GM20431 (cell line): ENCODE data around the gene TRMT1.

Experiments used
- in situ Hi-C: fragments of 300-500 bp; cut with MseI, MboI; formaldehyde crosslinking; loops from one replicate; pipeline ENCODE4 v1.15.0; 2020; ENCODE audit warnings: low sequenced_read_pairs; ENCODE audit not compliant: unreplicated experiment

Gene TRMT1

DNA sequence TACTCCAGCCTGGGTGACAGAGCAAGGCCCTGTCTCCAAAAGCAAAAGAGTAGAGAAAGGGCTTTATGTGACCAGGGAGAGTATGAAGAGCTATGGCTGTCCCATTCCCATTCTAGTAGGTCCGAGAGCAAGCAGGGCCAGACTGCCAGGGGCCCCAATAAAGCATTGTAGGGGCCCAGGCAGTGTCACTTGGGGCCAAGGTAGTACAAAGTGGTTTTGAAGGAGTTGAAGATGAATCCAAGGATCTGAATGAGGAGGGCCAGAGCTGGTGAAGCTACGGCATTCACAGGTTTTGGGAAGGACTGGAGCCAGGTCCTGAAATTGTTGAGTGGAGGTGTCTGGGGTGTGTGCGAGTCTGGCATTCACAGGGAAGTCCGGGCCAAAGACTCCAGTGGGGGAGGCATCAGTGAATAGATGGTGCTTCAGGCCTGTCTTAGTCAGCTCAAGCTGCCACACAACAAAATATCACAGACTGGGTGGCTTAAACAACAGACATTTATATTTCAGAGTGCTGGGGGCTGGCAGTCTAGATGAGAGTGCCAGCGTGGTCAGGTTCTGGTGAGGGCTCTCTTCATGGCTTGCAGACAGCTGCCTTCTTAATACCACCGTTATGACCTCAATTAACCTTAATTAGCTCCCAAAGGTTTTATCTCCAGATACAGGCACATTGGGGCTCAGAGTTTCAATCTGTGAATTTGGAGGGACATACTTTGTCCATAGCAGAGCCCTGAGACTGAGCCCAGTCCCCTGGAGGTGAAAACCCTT lies 11.5 kb upstream of the TRMT1 start:
- in situ Hi-C loops, result no loop called here

DNA sequence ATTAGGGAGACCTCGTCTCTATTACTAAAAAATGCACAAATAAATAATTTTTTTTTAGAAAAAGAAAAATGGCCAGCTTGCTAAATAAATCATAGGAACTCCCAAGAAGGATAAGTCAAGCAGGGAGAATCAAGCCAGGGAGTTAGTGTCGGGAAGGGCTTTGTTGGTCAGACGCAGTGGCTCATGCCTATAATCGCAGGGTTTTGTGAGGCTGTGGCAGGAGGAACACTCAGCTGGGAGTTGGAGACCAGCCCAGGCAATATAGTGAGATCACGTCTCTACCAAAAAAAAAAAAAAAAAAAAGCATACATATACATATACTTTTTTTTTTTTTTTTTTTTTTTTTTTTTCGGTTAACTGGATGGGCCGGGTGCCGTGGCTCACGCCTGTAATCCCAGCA lies 10.5 kb upstream of the TRMT1 start:
- in situ Hi-C loops, result no loop called here

DNA sequence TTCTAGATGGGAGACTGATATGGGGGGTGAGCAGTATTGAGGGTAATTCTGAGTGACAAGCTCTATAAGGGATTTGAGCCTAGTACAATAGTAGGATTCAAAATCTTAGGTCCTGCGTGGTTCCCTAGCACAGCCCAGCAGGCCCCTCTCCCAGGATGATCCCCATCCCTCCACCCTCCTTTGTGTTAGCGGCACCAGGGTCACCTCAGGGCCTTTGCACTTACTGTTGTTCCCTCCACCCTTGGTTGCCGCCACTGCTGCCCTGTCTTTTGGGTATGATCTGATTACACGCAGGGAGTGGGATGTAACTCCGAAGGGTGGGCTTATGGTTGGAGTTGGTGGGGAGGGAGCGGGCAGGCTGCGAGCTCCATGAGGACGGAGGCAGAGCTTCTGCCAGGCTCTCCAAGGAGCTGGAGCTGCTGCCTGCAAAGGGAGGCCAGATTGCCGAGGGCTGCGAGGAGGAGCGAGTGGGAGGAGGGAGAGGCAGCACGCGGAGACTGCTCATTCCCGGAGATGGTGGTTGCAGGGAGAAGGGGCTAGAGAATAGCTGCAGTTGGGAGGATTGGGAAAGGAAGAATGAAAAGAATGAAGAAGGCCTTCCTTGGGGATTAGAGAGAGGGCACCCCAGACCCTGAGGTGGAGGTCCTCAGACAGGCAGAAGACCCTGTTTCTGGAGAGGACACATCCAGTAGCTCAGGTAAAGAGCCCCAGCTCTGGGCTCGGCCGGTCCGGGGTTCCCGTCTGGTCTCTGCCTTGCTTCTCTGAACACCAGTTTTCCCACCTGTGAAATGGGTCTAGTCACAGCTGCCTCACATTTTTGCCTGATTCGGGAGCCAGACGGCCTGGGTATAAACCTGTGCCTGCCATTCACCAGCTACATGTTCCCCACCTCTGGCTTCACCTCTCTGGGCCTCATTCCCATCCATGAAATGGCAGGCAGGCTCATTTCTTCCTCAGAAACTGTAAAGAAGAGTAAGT lies 6.7 kb upstream of the TRMT1 start:
- in situ Hi-C loops, result no loop called here

DNA sequence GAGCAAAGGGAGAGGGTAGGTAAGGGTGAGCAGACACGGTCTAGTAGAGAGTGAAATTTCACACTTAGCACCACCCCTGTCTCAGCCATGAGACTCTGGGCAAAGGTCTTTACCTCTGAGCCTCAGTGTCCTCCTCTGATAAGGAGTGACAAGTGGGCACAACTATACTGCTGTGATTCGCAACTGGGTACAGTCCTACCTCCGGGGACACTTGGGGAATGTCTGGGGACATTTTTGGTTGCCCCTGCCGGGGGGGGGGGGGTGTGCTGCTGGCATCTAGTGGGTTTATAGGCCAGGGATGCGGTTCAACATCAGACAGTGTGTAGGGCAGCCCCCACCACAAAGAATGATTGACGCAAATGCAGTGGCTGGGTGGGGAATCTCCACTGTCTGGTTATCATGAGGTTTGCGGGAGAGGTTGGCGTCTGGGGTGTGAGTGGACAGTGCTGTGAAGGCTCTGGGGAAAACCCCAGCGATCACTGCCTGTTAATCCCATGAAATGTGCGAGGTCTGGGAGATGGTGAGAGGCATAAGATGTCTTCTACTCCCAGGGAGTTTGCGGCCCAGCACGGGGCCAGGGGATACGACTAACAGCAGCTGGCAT lies 5.8 kb upstream of the TRMT1 start:
- in situ Hi-C loops, result no loop called here

DNA sequence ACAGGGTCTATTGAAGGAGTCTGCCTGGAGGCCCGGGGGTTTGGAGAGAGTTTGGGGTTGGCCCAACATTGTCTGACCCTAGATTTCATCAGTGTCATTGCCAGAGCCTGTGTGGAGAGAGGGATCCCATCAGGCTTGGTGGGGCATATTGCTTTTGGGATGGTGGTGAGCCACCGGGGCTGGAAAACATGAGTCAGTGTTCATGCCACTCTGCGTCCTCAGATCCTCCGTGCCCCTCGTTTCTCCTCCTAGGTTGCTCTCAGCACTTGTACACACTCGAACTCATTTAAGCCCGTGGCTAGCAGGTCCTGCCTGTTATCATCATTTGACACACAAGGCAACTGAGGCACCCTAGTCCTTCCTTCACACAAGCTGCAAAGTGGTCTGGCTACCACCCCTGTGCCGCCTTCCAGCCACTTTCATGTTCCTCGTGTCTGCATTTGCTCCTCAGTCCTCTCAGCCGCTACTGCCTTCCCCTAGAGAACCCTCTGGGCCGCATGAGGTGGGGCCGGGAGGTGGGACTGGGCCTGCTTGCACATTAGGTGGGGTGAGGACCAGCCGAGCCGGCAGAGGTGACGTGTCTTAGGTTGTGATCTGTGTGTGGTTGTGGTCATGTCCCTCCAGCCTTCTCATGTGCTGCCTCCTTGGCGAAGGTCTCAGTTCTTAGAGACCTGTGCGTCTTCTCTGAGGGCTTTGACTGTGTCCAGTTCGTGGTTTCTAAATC lies 5.2 kb upstream of the TRMT1 start:
- in situ Hi-C loops, result no loop called here

DNA sequence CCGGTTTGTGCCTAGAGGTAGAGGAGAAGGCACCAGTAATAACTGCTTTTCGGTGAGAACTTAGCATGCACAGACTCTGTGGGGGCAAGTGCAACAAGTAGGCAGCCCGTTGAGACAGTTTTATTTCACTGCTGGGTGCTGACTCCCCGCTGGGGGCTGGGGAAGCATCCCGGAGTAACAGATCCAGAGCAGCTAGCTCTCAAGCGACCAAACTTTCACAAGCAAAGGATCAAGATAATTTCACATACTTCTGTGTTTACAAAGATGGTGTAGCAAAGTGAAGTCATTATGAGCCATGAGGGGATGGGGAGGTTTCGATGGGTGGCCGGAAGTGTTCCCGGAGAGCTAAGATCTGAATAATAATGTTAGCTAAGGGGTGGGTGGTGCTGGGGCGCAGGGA lies 4.3 kb upstream of the TRMT1 start:
- in situ Hi-C loops, result no loop called here

DNA sequence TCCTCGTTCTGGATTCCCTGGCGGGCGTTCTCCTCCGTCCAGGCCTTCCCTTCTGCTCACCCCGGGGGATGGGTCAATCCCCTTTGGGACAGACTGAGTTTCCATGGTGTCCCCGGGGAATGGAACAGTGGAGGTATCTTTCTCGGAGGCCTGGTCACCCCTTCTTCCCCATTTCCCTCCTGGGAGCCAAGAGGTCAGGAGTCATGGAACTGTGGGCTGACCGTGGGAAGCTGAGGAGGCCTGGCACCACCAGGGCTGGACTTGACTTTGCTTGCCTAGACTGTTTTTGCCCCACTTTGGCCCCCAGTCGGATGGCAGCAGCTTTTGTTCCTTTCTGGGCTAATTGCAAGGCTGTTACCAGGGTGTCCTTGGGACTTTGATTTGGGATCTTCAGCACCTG lies 3.5 kb upstream of the TRMT1 start:
- in situ Hi-C loops, result no loop called here

DNA sequence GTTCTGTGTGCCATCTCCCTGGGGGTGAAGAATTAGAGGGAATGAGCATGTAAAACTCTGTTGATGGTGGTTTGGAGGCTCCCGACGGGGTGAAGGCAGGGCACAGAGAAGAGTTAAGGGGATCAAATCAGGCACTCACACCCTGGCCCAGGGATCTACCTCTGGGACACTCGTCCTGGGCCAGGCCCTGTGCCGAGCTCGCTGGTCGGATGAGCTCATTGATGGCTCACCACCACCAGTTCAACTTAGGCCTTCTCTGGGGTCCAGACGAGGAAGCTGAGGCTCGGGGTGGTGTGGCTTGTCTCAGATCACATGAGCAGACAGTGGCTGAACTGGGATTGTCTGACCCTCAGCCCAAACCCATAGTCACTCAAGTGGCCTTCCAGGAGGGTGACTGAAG lies 3.1 kb upstream of the TRMT1 start:
- in situ Hi-C loops, result no loop called here

DNA sequence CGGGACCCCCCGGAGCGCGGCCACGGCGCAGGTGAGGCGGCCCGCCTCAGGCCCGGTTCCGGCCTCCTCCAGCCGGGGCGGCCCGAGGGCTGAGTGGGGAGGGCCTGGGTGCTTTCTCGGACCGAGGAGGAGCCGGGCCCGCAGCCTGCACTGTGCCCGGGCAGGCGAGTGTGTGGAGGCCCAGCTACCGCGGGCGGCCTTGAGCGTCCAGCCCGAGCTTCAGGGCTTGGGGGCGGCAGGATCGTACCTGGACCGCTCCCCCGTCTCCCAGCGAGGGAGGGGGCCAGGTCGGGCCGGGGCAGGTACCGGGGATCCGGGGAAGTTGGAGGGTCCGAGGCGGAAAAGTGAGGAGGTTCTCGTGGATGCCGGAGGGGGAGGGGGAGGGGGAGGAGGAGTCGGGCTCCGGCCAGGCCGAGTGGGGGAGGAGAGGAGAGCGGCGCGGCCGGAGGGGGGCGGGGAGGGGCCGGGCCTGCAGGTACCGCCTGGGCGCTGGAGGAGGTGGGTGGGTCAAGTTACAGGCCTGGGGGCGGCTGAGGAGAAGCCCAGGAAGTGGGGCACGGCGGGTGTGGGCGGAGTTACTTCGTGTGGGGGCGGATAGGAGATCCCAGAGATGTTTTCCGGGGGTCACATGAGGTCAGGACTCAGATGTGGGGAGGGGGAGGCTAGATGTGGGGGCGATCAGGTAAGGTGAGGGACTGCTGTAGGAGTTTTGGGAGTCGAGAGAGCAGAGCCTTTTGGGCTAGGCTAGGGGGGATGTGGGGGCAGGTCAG lies 2.1 kb upstream of the TRMT1 start:
- in situ Hi-C loops, result no loop called here

DNA sequence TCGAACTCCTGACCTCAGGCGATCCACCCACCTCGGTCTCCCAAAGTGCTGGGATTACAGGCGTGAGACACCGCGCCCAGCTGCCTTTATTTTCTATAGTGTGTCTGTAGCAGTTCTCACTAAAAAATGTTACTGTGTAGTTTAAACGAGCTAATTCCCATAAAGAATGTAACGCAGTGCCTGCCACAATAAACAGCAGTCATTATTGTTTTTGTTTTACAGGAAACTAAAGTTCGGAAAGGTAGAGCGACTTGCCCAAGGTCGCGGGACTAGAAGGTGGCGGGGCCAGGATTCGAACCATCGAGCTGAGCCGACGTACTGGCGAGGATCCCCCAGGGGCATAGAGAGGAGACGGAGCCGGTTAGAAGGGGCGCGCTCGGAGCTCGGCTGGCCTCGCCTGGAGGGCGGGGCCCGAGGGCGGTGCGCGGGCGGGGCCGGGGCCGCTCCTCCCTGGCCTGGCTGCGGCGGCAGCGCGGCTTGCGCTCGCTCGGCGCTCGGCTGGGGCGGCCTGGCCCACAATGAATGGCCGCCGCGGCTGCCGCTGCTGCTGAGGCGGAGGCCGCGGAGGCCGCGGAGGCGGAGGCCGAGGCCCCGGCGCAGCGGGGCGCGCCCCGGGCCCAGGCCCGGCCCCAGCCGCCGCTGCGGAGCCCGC lies 1.4 kb upstream of the TRMT1 start, which contains the start of gene NACC1:
Gene NACC1, plus strand, starts transcription at position 493 of the 652 bp plus-strand sequence. CDS start 16,944 bp downstream, outside the sequence.
- in situ Hi-C loops, result no loop called here

DNA sequence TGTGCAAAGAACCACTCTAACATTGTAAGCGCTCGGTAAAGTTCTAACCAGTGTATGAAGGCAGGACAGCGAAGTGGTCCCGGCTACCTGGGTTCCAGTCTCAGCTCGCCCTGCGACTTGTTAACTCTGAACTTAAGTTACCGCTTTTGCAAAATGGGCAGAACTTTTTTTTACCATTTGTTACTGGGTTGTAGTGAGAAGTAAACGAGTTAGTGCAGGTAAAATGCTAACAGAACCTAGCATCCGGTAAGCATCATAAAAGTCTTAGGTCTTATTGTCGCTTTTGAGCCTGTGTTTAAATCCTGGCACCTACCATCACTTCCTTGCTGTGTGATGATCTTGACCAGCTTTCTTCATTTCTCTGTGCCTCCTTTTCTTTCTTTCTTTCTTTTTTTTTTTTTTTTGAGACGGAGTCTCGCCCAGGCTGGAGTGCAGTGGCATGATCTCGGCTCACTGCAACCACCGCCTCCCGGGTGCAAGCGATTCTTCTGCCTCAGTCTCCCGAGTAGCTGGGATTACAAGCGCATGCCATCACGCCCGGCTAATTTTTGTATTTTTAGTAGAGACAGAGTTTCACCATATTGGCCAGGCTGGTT lies 734 bp upstream of the TRMT1 start:
- in situ Hi-C loops, result no loop called here

DNA sequence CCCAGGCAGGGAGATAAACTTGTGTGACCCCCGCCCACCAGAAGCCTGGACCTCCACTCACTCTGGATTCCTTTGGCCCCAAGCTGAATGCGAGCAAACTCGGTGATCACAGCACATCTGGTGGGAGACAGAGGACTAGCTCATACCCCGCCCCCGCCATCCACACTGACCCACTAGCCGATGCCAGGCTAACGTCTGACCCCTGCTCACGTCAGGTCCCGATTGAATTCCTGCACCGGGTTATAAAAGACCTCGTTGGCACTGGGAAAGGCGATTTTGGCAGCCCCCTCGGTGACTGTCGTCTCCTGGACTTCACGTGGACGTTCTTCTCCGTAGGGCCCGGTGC lies 631 bp downstream of the TRMT1 start:
- in situ Hi-C loops, result no loop called here

DNA sequence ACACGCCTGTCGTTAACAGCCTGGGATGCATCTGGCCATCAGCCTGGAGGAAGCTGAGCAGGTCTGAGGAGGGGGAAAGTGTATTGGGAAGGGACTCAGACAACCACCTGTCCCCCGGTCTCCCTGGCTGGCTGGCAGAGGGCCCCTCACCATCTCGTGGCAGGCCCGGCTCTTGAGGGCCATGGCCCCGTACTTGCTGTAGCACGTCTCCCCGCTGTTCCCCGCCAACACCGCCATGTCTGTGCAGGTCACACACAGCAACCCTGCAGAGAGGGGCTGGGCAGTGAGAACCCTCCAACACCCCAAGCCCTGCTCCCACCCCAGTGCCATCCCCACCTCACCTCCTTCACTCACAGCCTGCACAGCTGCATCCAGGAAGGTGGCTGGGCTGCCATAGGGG lies 4.0 kb downstream of the TRMT1 start:
- in situ Hi-C loops, result no loop called here

DNA sequence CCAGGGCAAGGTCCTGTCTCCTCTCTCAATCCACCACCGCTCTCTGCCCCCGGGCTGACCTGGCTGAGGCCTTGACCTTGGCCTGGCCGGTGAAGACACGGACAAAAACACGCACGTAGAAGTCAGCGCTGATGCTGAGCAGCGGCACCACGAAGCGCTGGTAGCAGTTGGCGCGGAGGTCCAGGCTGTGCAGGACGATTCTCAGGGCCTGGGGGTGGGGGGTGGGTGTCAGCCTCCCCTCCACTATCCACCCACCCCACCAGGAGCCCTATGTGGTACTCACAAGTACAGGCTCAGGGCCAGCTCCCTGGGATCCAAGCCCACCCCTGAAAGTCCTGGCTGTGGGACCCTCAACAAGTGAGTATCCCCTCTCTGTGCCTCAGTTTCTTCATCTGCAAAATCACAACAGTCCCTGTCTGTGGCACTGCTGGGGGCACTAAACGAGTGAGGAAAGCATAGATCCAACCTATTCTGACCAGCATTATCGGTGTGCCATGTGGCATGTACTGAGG lies 6.4 kb downstream of the TRMT1 start:
- in situ Hi-C loops, result no loop called here

DNA sequence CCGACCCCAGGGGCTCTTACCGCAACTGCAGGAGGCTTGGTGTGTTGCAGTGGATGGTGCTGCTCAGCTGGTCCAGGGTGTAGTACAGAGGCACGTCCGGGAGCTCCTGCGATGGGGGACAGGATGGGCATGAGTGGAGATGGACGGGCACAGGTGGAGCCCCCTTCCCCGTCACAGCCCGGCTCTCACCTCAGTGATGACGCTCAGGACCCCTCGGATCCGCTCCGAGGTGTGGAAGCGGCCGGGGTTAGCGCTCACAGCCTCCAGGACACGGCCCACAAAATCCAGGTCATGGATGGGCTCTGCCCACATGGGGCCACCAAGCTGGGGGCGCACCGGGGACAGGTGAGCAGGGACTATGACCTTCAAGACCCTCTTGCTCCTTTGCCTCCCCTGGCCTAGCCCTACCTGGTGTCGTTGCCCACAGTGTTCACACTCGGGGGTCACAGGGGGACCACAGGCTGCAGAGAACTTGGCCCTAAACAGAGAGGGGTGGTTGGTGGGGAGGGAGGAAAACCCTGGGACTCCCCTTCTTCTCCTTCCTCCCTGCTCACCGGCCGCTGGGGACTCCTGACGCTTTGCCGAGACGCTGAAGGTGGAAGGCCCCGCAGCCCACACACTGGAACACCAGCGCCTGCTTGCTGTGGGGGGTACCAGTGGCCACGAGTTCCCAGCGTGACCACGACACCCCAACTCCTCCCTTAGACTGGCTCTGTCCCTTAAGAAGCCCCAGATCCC lies 7.0 kb downstream of the TRMT1 start:
- in situ Hi-C loops, result no loop called here

DNA sequence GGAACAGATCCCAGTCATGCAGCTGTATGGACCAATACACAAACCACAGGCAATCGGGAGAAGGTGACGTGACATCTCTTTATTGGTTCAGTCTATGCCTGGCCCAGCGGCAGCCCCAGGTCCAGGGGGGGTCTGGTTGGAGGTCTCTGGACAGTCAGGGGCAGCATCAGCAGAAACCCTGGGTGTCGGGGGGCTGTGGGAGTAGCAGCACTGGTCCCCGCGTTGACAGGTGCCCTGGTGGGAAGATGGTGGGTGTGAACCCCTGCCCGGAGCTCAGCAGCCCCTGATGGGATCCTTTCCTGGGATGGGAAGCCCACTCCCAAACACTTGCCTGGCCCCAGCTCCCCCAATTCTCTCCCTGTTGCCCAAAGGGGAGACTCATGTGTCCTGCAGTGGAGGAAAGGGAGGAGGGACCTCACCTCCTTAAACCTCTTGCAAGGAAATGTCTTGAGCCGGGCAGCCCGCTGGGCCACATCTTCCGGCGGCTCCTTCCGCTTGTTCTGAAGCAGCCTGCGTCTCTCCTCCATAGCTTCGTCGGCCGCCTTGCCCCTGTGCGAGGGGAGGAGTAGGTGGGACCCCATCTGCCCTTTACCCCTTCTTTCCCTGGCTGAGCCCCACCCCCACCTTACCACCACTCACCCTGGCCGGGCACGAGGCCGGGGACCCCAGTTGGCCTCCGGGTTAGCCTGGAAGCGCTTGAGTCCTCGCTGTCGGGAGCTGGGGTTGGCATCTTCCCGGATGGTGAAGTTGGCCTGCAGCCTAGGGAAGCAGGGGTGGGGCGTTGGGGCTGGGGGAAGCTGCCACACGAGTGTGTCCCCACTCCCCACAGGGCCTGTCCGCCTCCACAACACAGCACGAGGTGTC lies 11.5 kb downstream of the TRMT1 start:
- in situ Hi-C loops, result no loop called here

DNA sequence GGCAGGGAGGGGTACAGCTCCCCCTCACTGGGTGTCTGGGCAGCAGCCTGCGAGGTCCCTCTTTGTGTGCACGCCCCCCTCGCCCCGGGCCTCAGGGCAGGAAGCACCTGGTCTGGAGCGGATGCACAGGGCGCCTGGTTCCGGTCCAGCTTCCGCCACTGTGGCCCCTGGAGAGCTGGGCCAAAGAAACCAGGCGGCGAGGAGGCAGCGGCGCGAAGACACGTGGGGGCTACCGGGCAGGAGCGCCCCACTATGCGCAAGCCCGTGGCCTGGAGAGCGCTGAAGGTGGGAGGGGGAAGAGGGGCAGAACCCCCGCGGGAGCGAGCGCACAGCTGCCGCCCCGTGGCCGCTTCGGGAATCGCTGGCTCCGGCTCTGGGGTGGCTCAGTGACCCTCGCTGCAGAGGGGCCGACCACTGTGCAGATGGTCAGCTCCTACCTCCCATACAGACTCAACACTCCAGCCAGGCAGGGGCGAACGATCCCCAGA lies 12.1 kb downstream of the TRMT1 start:
- in situ Hi-C loops, result no loop called here
